GM21526 (cell line): ENCODE results near the gene TMEM171.

ENCODE experiments used
- ATAC-seq: cut with Tn5 transposase; IDR thresholded peaks from one replicate; pipeline ENCODE4 v1.9.1; 2021; ENCODE audit warnings: moderate library complexity; ENCODE audit not compliant: unreplicated experiment, low FRiP score

Gene TMEM171, protein sequence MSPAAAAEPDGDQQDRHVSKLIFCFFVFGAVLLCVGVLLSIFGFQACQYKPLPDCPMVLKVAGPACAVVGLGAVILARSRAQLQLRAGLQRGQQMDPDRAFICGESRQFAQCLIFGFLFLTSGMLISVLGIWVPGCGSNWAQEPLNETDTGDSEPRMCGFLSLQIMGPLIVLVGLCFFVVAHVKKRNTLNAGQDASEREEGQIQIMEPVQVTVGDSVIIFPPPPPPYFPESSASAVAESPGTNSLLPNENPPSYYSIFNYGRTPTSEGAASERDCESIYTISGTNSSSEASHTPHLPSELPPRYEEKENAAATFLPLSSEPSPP

DNA sequence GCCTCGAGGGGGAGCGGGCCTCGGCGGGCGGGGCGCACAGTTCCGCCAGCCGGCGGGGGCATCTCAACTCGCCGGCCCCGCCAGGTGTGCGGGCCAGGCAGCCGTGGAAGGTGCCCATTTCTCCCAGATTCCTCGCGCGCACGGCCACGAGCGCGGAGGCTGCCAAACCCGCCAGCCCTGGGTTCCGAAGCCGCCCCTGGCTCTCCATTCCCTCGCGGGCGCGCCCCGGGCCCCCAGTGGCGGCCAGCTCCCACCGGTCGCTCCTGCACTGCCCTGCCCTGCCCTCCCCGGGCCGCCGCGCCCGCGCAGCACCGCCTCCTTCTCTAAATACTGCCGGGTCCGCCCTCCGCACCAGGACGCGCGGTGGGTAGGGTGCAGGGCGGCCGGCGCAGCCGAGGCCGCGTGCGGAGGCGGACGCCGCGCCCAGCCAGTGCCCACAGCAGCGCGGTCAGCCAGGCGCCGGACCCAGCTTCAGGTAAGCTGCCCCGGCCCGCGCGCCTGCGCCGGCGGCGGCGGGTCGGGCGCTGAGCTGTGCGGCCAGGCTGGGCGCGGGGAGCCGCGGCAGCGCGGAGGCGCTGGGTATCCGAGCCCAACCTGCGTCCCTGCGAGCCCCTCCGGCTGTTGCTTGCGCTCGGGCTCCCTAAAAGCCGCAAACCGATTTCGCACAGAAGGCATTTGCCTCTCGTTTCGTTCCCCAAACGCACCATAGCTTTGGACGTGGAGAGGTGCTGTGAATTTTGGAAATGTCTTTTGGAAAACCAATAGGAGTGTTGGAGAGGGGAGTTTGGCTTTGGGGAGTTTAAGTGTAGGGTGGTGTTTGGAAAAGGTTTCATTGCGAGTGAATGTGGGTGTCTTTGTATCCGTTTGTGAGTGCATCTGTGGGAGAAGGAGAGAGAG lies at the start of gene TMEM171:
Gene TMEM171 (plus strand): TSS at position 354 of the 897 bp plus-strand sequence. CDS start 2,799 bp downstream, outside the sequence.
- no peak for ATAC-seq

GRCh38 chr5:73081093-73081492 lies 39.3 kb upstream of the TMEM171 start:
- no peak for ATAC-seq

GRCh38 chr5:73088026-73088425 lies 32.3 kb upstream of the TMEM171 start:
- ATAC-seq, result no peak

DNA sequence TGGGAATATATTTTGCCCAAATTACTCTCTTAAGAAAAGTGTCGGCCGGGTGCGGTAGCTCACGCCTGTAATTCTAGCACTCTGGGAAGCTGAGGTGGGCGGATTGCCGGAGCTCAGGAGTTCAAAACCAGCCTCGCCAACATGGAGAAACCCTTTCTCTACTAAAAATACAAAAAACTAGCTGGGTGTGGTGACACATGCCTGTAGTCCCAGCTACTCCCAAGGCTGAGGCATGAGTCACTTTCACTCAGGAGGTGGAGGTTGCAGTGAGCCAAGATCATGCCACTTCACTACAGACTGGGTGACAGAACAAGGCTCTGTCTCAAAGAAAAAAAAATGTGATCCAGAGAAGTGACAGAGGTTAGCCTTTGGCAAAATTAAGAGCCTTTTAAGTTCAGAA lies 26.4 kb upstream of the TMEM171 start:
- no peak for ATAC-seq

DNA sequence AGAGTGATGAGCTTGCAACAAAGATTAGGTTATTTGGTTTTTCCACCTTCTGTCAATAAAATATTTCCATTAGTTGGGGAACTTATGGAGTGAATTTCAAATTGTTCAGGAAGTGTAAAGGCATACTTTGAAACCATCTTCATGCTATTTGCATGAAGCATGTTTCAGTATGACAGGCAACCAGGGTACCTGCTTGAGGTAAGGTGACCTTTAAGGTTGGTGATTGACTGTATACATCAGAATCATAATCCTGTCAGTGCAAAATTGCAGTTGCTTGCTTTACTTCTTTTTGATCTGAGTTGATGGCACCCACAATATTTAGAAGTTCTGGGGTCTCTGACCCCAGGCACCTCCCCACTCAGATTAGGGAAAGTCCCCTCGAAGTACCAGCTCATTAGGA lies 26.0 kb upstream of the TMEM171 start:
- no peak for ATAC-seq

DNA sequence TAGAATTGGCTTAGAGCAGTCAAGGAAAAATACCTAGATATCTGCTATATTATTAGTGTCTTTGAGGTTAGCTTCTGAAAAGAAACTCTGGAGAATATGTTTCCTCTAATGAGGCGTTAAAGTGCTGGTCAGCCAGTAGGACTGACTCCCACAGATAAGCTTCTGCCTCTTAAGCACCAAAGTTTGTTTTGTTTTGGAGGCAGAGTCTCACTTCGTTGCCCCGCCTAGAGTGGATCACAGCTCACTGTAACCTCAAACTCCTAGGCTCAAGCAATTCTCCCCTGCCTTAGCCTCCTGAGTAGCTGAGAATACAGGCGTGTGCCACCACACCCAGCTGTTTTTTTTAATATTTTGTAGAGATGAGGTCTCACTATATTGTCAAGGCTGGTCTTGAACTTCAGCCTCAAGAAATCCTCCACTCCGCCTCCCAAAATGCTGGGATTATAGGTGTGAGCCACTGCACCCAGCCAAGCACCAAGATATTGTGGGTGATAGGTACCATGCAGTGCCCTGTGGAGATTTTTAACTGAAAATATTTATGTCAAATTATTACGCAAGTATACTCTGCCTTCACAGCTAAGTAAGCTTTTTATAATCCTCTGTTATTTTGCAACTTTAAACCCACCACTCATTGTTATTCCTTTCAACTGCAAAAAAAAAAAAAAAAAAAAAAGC lies 24.7 kb upstream of the TMEM171 start:
- no peak for ATAC-seq

DNA sequence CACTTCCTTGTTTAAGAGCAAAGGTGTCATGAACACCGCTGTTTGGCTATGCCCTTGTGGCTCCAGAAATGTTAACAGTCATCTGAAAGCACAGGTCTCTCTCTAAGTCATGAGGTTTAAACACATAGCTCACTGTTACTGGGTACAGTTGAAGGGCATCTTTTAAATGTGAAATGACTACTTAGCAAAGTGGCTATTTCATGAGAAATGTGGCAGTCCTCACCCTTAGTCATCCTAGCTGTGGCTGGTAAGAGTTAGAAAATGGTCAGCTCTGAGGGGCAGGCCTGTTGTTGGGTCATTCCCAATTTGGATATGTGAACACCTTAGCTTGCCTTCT lies 24.2 kb upstream of the TMEM171 start:
- no peak for ATAC-seq

- ATAC-seq, result no peak
Observed at GRCh38 chr5:73097740-73098139, 22.6 kb upstream of the TMEM171 start.

GRCh38 chr5:73100109-73100508 lies 20.3 kb upstream of the TMEM171 start:
- no peak for ATAC-seq

DNA sequence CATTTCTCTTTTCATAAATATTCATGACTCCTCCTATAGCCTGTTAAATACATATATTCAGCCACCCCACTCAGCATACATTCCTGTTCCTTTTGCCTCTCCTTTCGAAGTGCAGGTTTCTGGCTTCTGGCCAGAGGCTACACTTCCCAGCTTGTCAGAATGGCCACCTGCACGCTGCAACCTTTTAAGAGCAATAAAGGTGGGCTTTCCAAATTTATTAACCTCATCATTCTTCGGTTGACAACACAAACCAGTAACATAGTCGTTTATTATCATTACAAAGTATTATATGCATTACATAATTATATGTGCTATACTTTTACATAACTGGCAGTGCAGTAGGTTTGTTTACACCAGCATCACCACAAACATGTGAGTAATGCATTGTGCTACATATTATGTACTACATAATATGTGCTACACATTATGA lies 16.5 kb upstream of the TMEM171 start:
- no peak for ATAC-seq

GRCh38 chr5:73104326-73104725 lies 16.0 kb upstream of the TMEM171 start:
- ATAC-seq, result no peak

DNA sequence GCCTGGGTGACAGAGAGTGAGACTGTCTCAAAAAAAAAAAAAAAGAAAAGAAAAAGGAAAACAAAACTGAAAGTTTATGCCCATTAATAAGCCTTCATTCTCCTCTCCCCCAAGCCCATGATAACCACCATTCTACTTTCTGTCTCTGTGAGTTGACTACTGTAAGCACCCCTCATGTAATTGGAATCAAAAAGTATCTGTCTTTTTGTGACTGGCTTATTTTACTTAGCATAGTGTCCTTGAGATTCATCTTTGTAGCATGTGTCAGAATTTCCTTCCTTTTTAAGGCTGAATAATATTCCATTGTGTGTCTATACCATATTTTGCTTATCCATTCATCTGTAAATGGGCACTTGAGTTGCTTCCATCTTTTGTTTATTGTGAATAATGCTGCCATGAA lies 14.0 kb upstream of the TMEM171 start:
- no peak for ATAC-seq

GRCh38 chr5:73110190-73110589 lies 10.2 kb upstream of the TMEM171 start:
- no peak for ATAC-seq

DNA sequence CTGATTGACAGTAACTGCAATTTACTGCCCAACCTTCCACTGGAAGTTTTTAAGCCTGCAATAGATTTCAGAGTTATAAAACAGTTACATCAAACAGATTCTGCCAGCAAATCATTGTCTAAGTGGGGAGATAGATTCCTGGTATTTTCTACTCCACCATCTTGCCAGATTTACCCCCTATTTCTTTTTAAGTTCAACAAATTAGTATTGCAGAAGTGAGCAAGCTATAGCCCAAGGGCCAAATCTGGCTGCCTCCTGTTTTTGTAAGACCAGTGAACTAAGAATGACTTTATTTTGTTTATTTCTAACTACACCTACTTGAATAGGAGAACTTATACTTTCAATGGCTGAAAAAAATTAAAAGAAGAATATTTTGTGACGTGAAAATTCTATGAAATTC lies 8.8 kb upstream of the TMEM171 start:
- no peak for ATAC-seq

DNA sequence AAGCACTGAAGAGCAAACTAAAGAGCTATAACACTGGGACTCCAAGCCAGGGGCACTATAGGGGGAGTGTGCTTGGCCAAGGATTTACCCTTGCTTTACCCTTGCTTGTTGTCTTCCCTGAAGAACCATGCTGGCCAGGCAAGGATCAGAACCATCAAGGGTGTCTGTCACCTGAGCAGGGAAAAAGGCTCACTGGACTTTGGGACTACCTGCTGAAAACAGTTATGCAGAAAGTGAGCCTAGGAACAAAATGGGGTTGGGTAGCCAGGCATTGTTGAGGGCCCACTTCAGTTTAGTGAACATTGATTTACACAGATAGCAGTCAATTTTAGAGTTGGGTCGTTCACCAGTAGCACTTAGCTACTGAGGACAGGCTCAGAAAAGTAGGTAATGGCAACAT lies 8.0 kb upstream of the TMEM171 start:
- no peak for ATAC-seq

DNA sequence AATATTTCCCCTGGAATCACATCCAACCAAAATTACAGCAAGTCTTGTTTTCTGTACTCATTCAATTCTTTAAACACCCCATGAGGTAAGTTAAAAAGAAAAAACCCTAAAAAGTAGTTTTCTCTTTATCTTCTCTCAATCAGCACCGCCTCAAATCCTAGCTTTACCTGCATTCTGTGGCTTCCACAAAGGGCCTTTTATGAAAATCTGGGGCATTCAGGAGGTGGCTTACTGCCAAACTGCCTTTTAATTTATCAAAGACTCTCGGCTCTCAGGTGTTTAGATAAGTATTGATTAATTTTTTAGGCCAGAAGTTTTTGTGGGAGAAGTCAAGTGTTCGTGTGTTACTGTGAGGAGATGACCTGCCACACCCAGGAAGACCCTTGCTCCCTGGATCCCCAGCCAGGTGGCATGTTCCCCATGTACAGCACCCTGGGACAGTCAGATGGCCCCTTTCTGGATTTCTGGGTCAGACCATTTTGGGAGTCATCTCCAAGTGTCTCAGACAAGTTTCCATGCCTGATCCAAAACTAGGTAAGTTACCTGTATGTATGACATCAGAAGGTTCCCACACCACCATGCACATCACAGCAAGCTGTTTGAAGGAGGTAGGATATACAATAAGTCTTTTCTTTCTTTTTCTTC lies 6.2 kb upstream of the TMEM171 start:
- no peak for ATAC-seq

- no peak for ATAC-seq
Observed at GRCh38 chr5:73115399-73116051, 4.8 kb upstream of the TMEM171 start.

DNA sequence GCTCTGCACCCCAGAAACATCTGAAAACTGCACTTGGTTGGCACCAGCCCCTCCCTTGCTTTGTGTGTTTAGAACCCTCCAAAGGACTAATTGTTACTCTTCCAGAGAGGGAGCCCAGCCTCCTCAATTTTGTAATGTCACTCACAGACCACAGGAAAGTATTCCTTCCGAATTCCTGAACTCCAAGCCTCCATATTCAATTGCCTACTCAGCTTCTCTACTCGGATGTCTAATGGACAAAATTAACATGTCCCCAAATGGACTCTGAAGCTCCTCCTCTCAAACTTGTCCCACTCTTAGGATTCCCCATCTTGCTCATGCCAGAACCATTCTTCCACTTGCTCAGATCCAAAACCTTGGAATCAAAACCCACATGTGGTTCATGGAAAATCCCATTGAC lies 3.9 kb upstream of the TMEM171 start:
- ATAC-seq, result no peak

DNA sequence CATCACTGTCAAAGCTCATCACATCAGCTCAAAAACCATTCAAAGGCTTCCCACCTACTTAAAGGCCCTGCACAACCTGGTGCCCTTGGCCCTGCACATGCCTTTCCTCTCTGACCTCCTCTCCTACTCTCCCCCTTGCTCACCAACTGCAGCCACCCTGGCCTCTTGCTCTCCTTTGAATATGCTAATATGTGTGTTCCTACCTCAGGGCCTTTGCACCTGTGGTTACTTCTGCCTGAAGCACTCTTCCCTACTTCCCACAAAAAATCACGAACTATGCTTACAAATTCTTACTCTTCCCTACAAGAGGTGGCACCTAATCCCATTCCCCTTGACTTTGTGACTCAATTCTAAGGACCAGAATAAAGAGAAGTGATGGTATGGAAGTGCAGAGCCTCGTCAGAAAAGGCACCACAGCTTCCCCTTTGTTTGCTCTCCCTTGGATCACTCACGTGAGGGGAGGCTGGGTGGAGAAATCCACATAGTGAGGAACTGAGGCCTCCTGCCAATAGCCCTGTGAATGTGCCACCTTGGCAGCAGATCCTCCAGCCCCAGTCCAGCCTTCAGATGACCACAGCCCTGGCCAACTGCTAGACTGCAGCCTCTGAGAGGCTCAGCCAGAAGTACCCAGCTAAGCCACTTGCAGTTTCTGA lies 3.2 kb upstream of the TMEM171 start:
- ATAC-seq, result no peak
